SK-N-SH treated with all-trans-retinoic acid at 6 μM for 48 hours (cell line): Measurements from ENCODE around the gene LHFPL2.

ENCODE experiments used
- ATAC-seq: fragments of 200-7000 bp; cut with Tn5 transposase; 3 replicates; pipeline ENCODE4 v1.9.1; 2020; ENCODE audit warnings: mild to moderate bottlenecking, moderate library complexity
- BACH2 ChIP-seq: fragments of 250-450 bp; sonication (Bioruptor Pico); IDR thresholded peaks from 2 replicates; pipeline ENCODE4 v1.9.0; 2021; ENCODE audit warnings: mild to moderate bottlenecking, borderline replicate concordance
- CSDC2 ChIP-seq: fragments of 250-450 bp; sonication (Bioruptor Pico); IDR thresholded peaks from 2 replicates; pipeline ENCODE4 v1.5.0; 2020; ENCODE audit warnings: mild to moderate bottlenecking, moderate library complexity
- ESRRG ChIP-seq: fragments of 250-450 bp; sonication (Bioruptor Pico); IDR thresholded peaks from 2 replicates; pipeline ENCODE4 v1.6.1; 2021; ENCODE audit warnings: mild to moderate bottlenecking
- GLIS3 ChIP-seq: fragments of 250-450 bp; sonication (Bioruptor Pico); IDR thresholded peaks from 2 replicates; pipeline ENCODE4 v1.5.0; 2020; ENCODE audit warnings: mild to moderate bottlenecking, moderate library complexity
- ISL1 ChIP-seq: fragments of 250-450 bp; sonication (Bioruptor Pico); IDR thresholded peaks from 2 replicates; pipeline ENCODE4 v2.1.2; 2022; ENCODE audit warnings: mild to moderate bottlenecking, moderate library complexity
- OSR1 ChIP-seq: fragments of 250-450 bp; sonication (Bioruptor Pico); IDR thresholded peaks from 2 replicates; pipeline ENCODE4 v1.8.0; 2022; ENCODE audit warnings: moderate library complexity, mild to moderate bottlenecking, inconsistent platforms
- PPARA ChIP-seq: fragments of 250-450 bp; sonication (Bioruptor Pico); IDR thresholded peaks from 2 replicates; pipeline ENCODE4 v1.5.0; 2020; ENCODE audit warnings: mild to moderate bottlenecking, borderline replicate concordance
- RARB ChIP-seq: fragments of 250-450 bp; sonication (Bioruptor Pico); IDR thresholded peaks from 2 replicates; pipeline ENCODE4 v1.8.0; 2021; ENCODE audit warnings: mild to moderate bottlenecking, moderate library complexity
- SNAI2 ChIP-seq: fragments of 250-450 bp; sonication (Bioruptor Pico); IDR thresholded peaks from 2 replicates; pipeline ENCODE4 v1.5.0; 2020; ENCODE audit warnings: mild to moderate bottlenecking, moderate library complexity
- TCF4 ChIP-seq: fragments of 250-450 bp; sonication (Bioruptor Pico); IDR thresholded peaks from 2 replicates; pipeline ENCODE4 v1.8.0; 2021; ENCODE audit warnings: mild to moderate bottlenecking, moderate library complexity, borderline replicate concordance
- TOX ChIP-seq: fragments of 250-450 bp; sonication (Bioruptor Pico); IDR thresholded peaks from 2 replicates; pipeline ENCODE4 v1.8.0; 2021; ENCODE audit warnings: mild to moderate bottlenecking, moderate library complexity, borderline replicate concordance
- ZC3H10 ChIP-seq: fragments of 250-450 bp; sonication (Bioruptor Pico); IDR thresholded peaks from 2 replicates; pipeline ENCODE4 v1.5.1; 2021; ENCODE audit warnings: mild to moderate bottlenecking, moderate library complexity
- ZFP3 ChIP-seq: fragments of 250-450 bp; sonication (Bioruptor Pico); IDR thresholded peaks from 2 replicates; pipeline ENCODE4 v1.5.0; 2020; ENCODE audit warnings: mild to moderate bottlenecking, moderate library complexity
- ZNF565 ChIP-seq: fragments of 450-650 bp; formaldehyde crosslinking; conservative IDR thresholded peaks from 2 replicates; pipeline ENCODE4 v1.5.0; 2020; ENCODE audit warnings: low read depth, mild to moderate bottlenecking, moderate library complexity
- ZNF70 ChIP-seq: fragments of 450-650 bp; formaldehyde crosslinking; IDR thresholded peaks from 2 replicates; pipeline ENCODE4 v1.5.0; 2020; ENCODE audit warnings: mild to moderate bottlenecking, moderate library complexity
- ZNF8 ChIP-seq: fragments of 450-650 bp; formaldehyde crosslinking; IDR thresholded peaks from 2 replicates; pipeline ENCODE4 v1.5.0; 2020; ENCODE audit warnings: mild to moderate bottlenecking, moderate library complexity
- TF ChIP-seq, protein P1 (sequence below): fragments of 250-450 bp; sonication (Bioruptor Pico); IDR thresholded peaks from 2 replicates; pipeline ENCODE4 v1.5.1; 2020; ENCODE audit warnings: low read depth, mild to moderate bottlenecking, moderate library complexity
- TF ChIP-seq, protein P2 (sequence below): fragments of 250-450 bp; sonication (Bioruptor Pico); IDR thresholded peaks from 2 replicates; pipeline ENCODE4 v1.8.0; 2020; ENCODE audit warnings: mild to moderate bottlenecking, moderate library complexity, borderline replicate concordance
- TF ChIP-seq, protein P3 (sequence below): fragments of 250-450 bp; sonication (Bioruptor Pico); IDR thresholded peaks from 2 replicates; pipeline ENCODE4 v1.5.0; 2020; ENCODE audit warnings: mild to moderate bottlenecking, moderate library complexity
- TF ChIP-seq, protein P4 (sequence below): fragments of 250-450 bp; sonication (Bioruptor Pico); IDR thresholded peaks from 2 replicates; pipeline ENCODE4 v1.8.0; 2021; ENCODE audit warnings: low read depth, mild to moderate bottlenecking, moderate library complexity, borderline replicate concordance

LHFPL2 gene

DNA sequence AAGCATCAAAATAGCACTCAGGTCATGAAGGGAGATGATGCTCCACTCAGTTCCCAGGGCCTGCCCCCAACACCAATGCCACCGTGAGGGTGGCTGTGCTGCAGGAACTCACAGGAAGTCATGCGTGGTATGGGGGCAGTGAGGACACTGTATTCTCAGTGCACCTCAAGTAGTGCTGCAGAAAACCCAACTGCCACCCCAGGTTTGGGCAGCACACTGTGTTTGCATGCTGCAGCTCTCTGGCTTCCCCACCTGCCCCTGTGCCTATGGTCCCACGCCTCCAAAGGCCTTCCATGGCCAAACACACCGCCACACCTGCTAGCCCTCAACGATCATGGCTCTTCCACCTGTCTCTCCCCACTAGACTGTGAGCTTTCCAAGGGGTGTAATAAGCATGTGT, 14.3 kb downstream of the LHFPL2 start:
- no peak for ATAC-seq
- TF ChIP-seq, protein P1, sequence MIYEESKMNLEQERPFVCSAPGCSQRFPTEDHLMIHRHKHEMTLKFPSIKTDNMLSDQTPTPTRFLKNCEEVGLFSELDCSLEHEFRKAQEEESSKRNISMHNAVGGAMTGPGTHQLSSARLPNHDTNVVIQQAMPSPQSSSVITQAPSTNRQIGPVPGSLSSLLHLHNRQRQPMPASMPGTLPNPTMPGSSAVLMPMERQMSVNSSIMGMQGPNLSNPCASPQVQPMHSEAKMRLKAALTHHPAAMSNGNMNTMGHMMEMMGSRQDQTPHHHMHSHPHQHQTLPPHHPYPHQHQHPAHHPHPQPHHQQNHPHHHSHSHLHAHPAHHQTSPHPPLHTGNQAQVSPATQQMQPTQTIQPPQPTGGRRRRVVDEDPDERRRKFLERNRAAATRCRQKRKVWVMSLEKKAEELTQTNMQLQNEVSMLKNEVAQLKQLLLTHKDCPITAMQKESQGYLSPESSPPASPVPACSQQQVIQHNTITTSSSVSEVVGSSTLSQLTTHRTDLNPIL: no peak
- TF ChIP-seq, protein P2, sequence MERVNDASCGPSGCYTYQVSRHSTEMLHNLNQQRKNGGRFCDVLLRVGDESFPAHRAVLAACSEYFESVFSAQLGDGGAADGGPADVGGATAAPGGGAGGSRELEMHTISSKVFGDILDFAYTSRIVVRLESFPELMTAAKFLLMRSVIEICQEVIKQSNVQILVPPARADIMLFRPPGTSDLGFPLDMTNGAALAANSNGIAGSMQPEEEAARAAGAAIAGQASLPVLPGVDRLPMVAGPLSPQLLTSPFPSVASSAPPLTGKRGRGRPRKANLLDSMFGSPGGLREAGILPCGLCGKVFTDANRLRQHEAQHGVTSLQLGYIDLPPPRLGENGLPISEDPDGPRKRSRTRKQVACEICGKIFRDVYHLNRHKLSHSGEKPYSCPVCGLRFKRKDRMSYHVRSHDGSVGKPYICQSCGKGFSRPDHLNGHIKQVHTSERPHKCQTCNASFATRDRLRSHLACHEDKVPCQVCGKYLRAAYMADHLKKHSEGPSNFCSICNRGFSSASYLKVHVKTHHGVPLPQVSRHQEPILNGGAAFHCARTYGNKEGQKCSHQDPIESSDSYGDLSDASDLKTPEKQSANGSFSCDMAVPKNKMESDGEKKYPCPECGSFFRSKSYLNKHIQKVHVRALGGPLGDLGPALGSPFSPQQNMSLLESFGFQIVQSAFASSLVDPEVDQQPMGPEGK (CRISPR knock-in tag): no peak
- no peak for TF ChIP-seq TOX (CRISPR knock-in tag)
- TF ChIP-seq ZNF8 (CRISPR knock-in tag): no peak
- TF ChIP-seq TCF4: no peak
- TF ChIP-seq, protein P3, sequence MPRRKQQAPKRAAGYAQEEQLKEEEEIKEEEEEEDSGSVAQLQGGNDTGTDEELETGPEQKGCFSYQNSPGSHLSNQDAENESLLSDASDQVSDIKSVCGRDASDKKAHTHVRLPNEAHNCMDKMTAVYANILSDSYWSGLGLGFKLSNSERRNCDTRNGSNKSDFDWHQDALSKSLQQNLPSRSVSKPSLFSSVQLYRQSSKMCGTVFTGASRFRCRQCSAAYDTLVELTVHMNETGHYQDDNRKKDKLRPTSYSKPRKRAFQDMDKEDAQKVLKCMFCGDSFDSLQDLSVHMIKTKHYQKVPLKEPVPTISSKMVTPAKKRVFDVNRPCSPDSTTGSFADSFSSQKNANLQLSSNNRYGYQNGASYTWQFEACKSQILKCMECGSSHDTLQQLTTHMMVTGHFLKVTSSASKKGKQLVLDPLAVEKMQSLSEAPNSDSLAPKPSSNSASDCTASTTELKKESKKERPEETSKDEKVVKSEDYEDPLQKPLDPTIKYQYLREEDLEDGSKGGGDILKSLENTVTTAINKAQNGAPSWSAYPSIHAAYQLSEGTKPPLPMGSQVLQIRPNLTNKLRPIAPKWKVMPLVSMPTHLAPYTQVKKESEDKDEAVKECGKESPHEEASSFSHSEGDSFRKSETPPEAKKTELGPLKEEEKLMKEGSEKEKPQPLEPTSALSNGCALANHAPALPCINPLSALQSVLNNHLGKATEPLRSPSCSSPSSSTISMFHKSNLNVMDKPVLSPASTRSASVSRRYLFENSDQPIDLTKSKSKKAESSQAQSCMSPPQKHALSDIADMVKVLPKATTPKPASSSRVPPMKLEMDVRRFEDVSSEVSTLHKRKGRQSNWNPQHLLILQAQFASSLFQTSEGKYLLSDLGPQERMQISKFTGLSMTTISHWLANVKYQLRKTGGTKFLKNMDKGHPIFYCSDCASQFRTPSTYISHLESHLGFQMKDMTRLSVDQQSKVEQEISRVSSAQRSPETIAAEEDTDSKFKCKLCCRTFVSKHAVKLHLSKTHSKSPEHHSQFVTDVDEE (CRISPR knock-in tag): no peak
- no peak for TF ChIP-seq OSR1 (CRISPR knock-in tag)

DNA sequence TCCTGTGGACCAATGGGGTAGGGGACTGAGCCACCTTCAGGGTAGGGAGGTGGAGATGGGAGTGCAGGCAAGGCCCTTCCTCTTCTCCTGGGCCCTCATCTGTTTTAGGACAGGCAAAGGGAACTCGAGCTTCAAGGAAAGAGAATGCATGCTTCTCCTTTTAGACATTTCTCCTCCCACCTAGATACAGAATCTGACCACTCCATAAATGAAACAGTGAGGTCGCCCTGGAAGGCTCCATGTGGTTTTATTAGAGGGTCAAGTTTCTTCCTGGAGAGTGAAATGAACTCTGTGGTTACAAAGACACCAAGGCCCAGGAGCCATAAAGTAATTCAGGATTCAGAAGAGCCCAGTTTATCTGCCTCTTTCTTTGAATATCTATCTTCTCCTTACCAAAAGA, 14.9 kb downstream of the LHFPL2 start:
- ATAC-seq: peak; percentile 25

DNA sequence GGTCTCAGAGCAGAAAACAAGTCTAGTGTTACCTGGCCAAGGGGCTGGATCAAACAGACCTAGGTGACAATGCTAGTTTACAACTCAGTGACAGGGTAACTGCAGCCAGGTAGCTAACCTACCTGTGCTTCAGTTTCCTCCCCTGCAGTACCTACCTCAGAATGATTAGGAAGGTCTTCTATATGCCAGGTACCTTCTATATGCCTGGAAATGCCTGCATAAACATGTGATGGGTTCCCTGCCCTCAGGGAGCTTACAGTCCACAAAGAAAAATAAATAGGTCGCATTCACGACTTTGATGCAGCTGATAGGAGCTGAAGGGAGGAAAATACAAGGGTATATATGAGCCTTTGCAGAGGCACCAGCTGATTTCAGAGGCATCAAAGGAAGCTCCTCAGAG, 16.1 kb downstream of the LHFPL2 start:
- no peak for ATAC-seq
- no peak for TF ChIP-seq ESRRG (CRISPR knock-in tag)
- TF ChIP-seq ZNF8 (CRISPR knock-in tag): no peak
- no peak for TF ChIP-seq ZNF565
- TF ChIP-seq, protein P1: no peak
- TF ChIP-seq ZFP3 (CRISPR knock-in tag): no peak
- TF ChIP-seq ISL1 (CRISPR knock-in tag): no peak
- no peak for TF ChIP-seq ZNF70

More for the DNA sequence above, 14.9 kb downstream of the LHFPL2 start:
- TF ChIP-seq RARB (CRISPR knock-in tag) (no peak), SNAI2 (CRISPR knock-in tag) (no peak), CSDC2 (CRISPR knock-in tag) (no peak), GLIS3 (CRISPR knock-in tag) (no peak), BACH2 (CRISPR knock-in tag) (no peak), ZC3H10 (CRISPR knock-in tag) (no peak), ZNF8 (CRISPR knock-in tag) (no peak), TCF4 (no peak), ZNF70 (no peak), PPARA (no peak), ZNF565 (no peak), ISL1 (CRISPR knock-in tag) (no peak)
- TF ChIP-seq, protein P4, sequence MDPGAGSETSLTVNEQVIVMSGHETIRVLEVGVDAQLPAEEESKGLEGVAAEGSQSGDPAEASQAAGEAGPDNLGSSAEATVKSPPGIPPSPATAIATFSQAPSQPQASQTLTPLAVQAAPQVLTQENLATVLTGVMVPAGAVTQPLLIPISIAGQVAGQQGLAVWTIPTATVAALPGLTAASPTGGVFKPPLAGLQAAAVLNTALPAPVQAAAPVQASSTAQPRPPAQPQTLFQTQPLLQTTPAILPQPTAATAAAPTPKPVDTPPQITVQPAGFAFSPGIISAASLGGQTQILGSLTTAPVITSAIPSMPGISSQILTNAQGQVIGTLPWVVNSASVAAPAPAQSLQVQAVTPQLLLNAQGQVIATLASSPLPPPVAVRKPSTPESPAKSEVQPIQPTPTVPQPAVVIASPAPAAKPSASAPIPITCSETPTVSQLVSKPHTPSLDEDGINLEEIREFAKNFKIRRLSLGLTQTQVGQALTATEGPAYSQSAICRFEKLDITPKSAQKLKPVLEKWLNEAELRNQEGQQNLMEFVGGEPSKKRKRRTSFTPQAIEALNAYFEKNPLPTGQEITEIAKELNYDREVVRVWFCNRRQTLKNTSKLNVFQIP: no peak
- TF ChIP-seq, protein P3 (CRISPR knock-in tag): no peak
